ENCODE data around the gene EML4.

GRCh38 chr2:42164971-42165370, 4.2 kb upstream of the EML4 start:
- no peak for TF ChIP-seq CTCF (IDR thresholded peaks at IDR 0.05)
- TF ChIP-seq POLR2A (IDR thresholded peaks at IDR 0.05) = no peak
